Measurements from ENCODE around the gene CTTNBP2. TPM values are rescaled to one million over a fixed set of nuclear protein-coding genes. Genes with fewer than 3 reads are reported as not detected.

CTTNBP2 gene
- total RNA-seq, 1 experiment from 2014 or later = 17.6 TPM

DNA sequence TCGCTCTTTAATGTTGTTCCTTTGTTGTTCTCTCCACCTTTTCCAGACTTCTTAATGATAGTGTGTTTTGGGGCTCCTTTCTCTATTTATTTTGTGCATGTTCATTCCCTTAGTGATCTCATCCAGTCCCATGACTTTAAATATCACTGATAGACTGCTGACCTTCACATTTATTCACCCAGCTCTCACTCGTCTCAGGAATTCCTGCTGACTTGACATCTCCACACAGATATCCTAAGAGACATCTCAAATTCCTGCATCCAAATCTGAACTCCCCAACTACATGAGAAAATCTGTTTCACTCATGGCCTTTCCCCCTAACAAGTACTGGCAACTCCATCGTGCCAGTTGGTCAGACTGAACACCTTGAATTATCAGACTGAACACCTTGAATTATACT, 111.2 kb downstream of the CTTNBP2 start:
- Histone ChIP-seq H4K5ac (ENCODE audit: insufficient read length, low read depth, low read length) (no peak overlapping the region), H4K8ac (replicated peaks; ENCODE audit: insufficient read length, low read depth, low read length) (no peak overlapping the region), H4K20me1 (ENCODE audit: control insufficient read depth, insufficient read depth, insufficient read length) (no peaks in the 10 kb centered on the region), H3K27me3 (ENCODE audit: insufficient read depth, low read length) (no peaks in the 10 kb centered on the region), H3K9ac (ENCODE audit: extremely low read depth, insufficient read length, low read length) (no peak overlapping the region), H3K79me1 (ENCODE audit: insufficient read depth, low read depth, low read length, poor library complexity, severe bottlenecking) (no peaks in the 10 kb centered on the region), H2AK5ac (ENCODE audit: insufficient read length, low read length) (no peak overlapping the region), H3K23me2 (ENCODE audit: insufficient read length, low read depth, low read length, poor library complexity, severe bottlenecking) (no peaks in the 10 kb centered on the region), H3K56ac (ENCODE audit: insufficient read length, low read depth, low read length) (no peak overlapping the region), H2BK120ac (ENCODE audit: low read depth, low read length, poor library complexity, severe bottlenecking) (no peak overlapping the region), H2BK5ac (ENCODE audit: insufficient read length, low read length) (no peak overlapping the region), H3K18ac (ENCODE audit: insufficient read length, low read depth, low read length) (no peak overlapping the region), H3K79me2 (ENCODE audit: insufficient read depth, low read length) (no peaks in the 10 kb centered on the region), H2BK12ac (ENCODE audit: insufficient read length, low read depth, low read length) (no peak overlapping the region), H3K14ac (ENCODE audit: insufficient read depth, low read length) (no peak overlapping the region), H3K23ac (ENCODE audit: insufficient read length, low read depth, low read length) (no peak overlapping the region), H3K27ac (ENCODE audit: insufficient read length, low read depth, low read length) (no peak overlapping the region), H4K91ac (ENCODE audit: insufficient read length, low read depth, low read length) (no peak overlapping the region), H2AFZ (ENCODE audit: low read length) (no peak overlapping the region), H2BK15ac (ENCODE audit: low read depth, low read length) (no peak overlapping the region), H2BK20ac (ENCODE audit: low read depth, low read length, poor library complexity, severe bottlenecking) (no peak overlapping the region), H3K9me3 (ENCODE audit: control insufficient read depth, low read depth, low read length) (no peaks in the 10 kb centered on the region), H3K4ac (ENCODE audit: low read depth, low read length) (no peak overlapping the region), H3T11ph (ENCODE audit: low read length) (no peak overlapping the region), H3K4me1 (ENCODE audit: insufficient read depth, low read length) (no peaks in the 10 kb centered on the region), H3K4me2 (ENCODE audit: insufficient read depth, insufficient read length, low read length) (no peak overlapping the region)
- H3K4me3 Mint-ChIP-seq = no peak overlapping the region
- peak overlapping the region in 2 of 3 experiments; percentile 7 to 15; a peak in 1 of 7 replicates for H3K27ac Mint-ChIP-seq
- no peak for DNase-seq
- H3K4me1 Mint-ChIP-seq = no peaks in the 10 kb centered on the region
- H3K36me3 Mint-ChIP-seq (ENCODE audit: insufficient read depth in 1 of 3, low read depth in 3 of 3) = peaks cover 5 to 36% (median 21%) of the 10 kb centered on the region in 3 experiments; a peak in 6 of 7 replicates
- no peaks in the 10 kb centered on the region for H3K27me3 Mint-ChIP-seq (ENCODE audit: low read depth)
- no peaks in the 10 kb centered on the region for H3K9me3 Mint-ChIP-seq
- TF ChIP-seq, protein P1, sequence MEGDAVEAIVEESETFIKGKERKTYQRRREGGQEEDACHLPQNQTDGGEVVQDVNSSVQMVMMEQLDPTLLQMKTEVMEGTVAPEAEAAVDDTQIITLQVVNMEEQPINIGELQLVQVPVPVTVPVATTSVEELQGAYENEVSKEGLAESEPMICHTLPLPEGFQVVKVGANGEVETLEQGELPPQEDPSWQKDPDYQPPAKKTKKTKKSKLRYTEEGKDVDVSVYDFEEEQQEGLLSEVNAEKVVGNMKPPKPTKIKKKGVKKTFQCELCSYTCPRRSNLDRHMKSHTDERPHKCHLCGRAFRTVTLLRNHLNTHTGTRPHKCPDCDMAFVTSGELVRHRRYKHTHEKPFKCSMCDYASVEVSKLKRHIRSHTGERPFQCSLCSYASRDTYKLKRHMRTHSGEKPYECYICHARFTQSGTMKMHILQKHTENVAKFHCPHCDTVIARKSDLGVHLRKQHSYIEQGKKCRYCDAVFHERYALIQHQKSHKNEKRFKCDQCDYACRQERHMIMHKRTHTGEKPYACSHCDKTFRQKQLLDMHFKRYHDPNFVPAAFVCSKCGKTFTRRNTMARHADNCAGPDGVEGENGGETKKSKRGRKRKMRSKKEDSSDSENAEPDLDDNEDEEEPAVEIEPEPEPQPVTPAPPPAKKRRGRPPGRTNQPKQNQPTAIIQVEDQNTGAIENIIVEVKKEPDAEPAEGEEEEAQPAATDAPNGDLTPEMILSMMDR (conservative IDR thresholded peaks at IDR 0.05) = no peak
- WGBS (ENCODE audit: extremely low coverage, insufficient read length, low lambda C conversion rate) = no CpG with 5 or more reads among the region's 3 CpGs
